ENCODE data around the gene OSM. TPM values are rescaled to one million over a fixed set of nuclear protein-coding genes. Genes with fewer than 3 reads are reported as not detected.

Gene OSM
- total RNA-seq, 4 donors from 2014 or later: 4.1 to 7.7 TPM; not detected in 2

DNA sequence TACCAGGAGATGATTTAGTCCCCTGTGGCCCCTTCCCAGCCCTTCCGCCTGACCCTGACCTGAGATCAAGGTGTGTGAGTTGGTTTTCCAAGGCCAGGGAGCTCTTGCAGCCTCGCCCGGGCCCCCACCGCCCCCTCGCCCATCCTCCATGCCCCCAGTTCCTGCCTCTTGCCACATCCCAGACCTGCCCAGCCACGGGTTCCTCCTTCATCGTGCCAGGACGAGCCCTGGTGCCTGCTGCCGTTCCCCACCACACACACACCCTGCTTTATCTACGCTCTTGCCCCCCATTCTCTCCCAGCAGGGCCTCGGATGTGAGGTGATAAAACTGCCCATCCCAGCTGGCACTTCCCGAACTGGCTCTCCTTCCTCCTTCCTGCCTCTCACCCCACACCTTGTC is 18.7 kb downstream of the OSM start:
- 83 to 100% methylated on average over 1 to 9 of the region's 12 CpGs for WGBS, 2 donors (ENCODE audit: low coverage in 1 of 2)
- Histone ChIP-seq H3K4me3 (no peak overlapping the region), H3K4me1 (peaks cover 0 to 26% (median 14%) of the 10 kb centered on the region in 3 donors), H3K27ac (peak overlapping the region in 1 of 4 donors; percentile 67), H3K27me3 (peaks cover 67% of the 10 kb centered on the region), H3K9me3 (no peaks in the 10 kb centered on the region), H3K36me3 (no peaks in the 10 kb centered on the region)
- TF ChIP-seq EP300 (IDR thresholded peaks at IDR 0.05) (no peak), POLR2A (IDR thresholded peaks at IDR 0.05) (no peak), POLR2AphosphoS5 (IDR thresholded peaks at IDR 0.05) (no peak)
- TF ChIP-seq, protein P1, sequence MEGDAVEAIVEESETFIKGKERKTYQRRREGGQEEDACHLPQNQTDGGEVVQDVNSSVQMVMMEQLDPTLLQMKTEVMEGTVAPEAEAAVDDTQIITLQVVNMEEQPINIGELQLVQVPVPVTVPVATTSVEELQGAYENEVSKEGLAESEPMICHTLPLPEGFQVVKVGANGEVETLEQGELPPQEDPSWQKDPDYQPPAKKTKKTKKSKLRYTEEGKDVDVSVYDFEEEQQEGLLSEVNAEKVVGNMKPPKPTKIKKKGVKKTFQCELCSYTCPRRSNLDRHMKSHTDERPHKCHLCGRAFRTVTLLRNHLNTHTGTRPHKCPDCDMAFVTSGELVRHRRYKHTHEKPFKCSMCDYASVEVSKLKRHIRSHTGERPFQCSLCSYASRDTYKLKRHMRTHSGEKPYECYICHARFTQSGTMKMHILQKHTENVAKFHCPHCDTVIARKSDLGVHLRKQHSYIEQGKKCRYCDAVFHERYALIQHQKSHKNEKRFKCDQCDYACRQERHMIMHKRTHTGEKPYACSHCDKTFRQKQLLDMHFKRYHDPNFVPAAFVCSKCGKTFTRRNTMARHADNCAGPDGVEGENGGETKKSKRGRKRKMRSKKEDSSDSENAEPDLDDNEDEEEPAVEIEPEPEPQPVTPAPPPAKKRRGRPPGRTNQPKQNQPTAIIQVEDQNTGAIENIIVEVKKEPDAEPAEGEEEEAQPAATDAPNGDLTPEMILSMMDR (IDR thresholded peaks at IDR 0.05): no peak
- no peak for ATAC-seq

DNA sequence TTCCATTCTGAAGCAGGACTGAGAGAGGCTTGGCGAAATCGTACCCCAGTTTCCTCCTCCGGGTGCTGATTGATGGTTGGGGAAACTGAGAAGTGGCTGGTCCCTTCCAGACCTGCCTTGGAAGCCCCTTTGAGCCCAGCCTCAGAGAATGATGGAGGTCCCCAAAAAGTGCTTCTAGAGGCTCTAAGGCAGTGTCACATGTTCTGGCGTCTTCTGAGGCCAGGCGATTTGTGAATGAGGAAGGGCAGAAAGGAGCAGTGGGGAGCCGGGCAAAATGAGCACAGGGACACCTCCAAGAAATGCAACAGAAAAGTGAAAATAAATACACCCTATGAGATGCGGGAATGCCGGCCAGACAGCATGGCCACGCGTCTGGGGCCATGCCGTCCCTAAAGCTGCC is 19.1 kb downstream of the OSM start:
- Histone ChIP-seq H3K27ac (peak overlapping the region in 1 of 4 donors; percentile 67), H3K9me3 (no peaks in the 10 kb centered on the region), H3K4me1 (peaks cover 0 to 22% (median 11%) of the 10 kb centered on the region in 3 donors), H3K36me3 (no peaks in the 10 kb centered on the region), H3K4me3 (no peak overlapping the region), H3K27me3 (peaks cover 71% of the 10 kb centered on the region)
- TF ChIP-seq, protein P1 (IDR thresholded peaks at IDR 0.05): no peak
- TF ChIP-seq POLR2AphosphoS5 (IDR thresholded peaks at IDR 0.05): no peak
- no peak for TF ChIP-seq POLR2A (IDR thresholded peaks at IDR 0.05)
- no peak for TF ChIP-seq EP300 (IDR thresholded peaks at IDR 0.05)
- no peak for ATAC-seq
- 78% methylated on average over 7 of the region's 11 CpGs; no CpG with 5 or more reads in 1 of the 2 donors for WGBS, 2 donors (ENCODE audit: low coverage in 1 of 2)

DNA sequence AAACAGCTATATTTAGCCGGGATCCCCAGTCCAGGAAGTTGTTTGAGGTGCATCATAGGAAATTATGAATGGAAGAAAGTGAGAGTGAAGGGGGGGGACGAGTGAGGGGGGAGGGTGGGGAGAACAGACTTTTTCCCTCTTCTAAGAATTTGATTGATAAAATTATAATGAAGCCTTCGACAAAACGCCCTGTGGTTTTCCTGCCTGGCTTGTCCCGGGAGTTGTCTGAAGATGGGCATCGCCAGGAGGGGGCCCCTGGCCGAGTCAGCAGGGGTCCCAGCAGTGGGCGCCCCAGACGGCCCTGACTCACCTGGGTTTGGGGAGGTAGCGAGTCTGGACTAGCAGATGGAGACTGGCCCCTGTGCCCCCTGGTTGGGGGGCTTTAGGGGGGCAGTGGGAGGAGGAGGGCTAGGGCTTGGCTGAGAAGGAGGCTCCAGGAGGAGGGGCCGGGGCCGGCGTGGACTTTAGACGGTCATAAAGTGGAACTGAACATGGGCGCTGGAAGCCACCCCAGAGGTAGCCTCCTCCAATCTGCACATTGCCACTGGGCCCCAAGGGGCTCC is 19.8 kb downstream of the OSM start:
- peaks cover 0 to 19% (median 11%) of the 10 kb centered on the region in 3 donors for H3K4me1 ChIP-seq
- H3K4me3 ChIP-seq: peak overlapping the region in 1 of 2 donors; percentile 54
- H3K27ac ChIP-seq: peak overlapping the region in 1 of 4 donors; percentile 67
- TF ChIP-seq, protein P1 (IDR thresholded peaks at IDR 0.05): no peak
- 8 to 18% methylated on average over 2 to 6 of the region's 15 CpGs for WGBS, 2 donors (ENCODE audit: low coverage in 1 of 2)
- H3K9me3 ChIP-seq: no peaks in the 10 kb centered on the region
- H3K36me3 ChIP-seq: no peaks in the 10 kb centered on the region
- no peak for ATAC-seq
- H3K27me3 ChIP-seq: peaks cover 74% of the 10 kb centered on the region

DNA sequence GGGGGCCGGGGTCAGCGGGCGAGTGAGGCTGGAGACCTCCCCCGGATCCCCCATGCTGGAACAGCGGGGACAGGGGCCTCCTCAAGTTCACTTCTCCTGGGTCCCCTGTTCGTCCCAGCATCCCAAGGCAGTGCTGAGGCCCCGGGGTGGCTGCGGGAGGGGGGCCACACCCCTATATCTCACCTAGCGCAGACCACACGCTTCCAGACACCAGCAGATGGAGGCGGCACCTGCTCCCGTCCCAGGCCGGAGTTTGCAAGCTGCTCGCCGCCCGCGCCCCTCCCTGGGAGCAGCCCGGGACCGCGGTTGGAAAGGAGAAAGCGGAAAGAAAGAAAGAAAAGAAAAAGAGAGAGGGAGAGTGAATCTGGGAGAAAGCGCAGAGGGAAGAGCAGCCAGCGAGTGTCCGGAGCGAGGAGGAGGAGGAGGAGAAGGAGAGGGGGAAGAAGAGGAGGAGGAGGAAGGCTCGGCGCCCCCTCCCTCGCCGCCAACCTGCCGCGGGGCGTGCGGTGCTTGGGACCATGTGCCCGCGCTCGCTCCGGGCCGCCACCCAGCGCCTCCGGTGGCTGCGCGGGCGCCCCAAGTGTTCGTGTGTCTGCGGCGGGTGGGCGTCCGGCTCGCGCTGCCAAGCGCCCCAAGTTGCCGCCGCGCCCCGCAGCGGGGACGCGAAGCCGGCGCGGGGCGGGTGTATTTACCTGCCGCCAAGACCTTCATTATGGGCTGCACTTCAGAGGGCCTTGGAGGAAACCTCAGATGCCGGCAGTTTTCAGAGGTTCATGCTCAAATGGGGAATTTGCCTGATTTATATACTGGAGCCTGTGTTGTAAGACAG is 20.5 kb downstream of the OSM start, which contains the start of gene LIF:
TSS of gene LIF (minus strand) at position 775 of the 829 bp plus-strand sequence. CDS start at position 711, 64 bp downstream.
- H3K27me3 ChIP-seq: peaks cover 74% of the 10 kb centered on the region
- H3K4me3 ChIP-seq: peak within 1 kb of the TSS; percentile 20 to 54
- peak; percentile 17 for ATAC-seq
- peak within 1 kb of the TSS in 1 of 4 donors; percentile 67 for H3K27ac ChIP-seq
- H3K36me3 ChIP-seq: no peaks in the 10 kb centered on the region
- WGBS, 2 donors (ENCODE audit: low coverage in 1 of 2): 0% methylated on average over 21 of the region's 64 CpGs; no CpG with 5 or more reads in 1 of the 2 donors
- H3K9me3 ChIP-seq: no peaks in the 10 kb centered on the region
- peaks cover 0 to 19% (median 11%) of the 10 kb centered on the region in 3 donors for H3K4me1 ChIP-seq
- no peak for TF ChIP-seq POLR2A (IDR thresholded peaks at IDR 0.05)
- TF ChIP-seq, protein P1 (IDR thresholded peaks at IDR 0.05): peak in 2 of 4 experiments; percentile 32 to 39

All from gastroesophageal sphincter (tissue), 4 donors.